Caco-2 (cell line): Measurements from ENCODE around the gene ZNF268. TPM values are rescaled to one million over a fixed set of nuclear protein-coding genes. Genes with fewer than 3 reads are reported as not detected.

Experiments used
- BruUV-seq: library from RNA; stranded (reverse); fragments of 400-500 nt; replicated peaks from 2 replicates; lab custom pipeline; 2021; lab: Mats Ljungman, UMichigan
- CTCF ChIA-PET: fragments of 300-600 bp; sonication (Branson Sonifier 250); formaldehyde crosslinking; loops from one replicate; lab custom pipeline; 2022; ENCODE audit warnings: antibody characterized with exemption; lab: Charles Lee
- POLR2A ChIA-PET: fragments of 300-600 bp; sonication (Branson Sonifier 250); formaldehyde crosslinking; loops from one replicate; lab custom pipeline; 2022; ENCODE audit warnings: antibody characterized with exemption; lab: Charles Lee
- DNase-seq, 2 experiments: peaks; one replicate each; pipeline versions ENCODE4 v3.0.0 to v3.0.0-alpha.2; 2020 to 2022
- H3K27me3 ChIP-seq: replicated peaks from 2 replicates; pipeline ENCODE4 v1.6.0; 2011; ENCODE audit warnings: low read length; ENCODE audit not compliant: control insufficient read depth, insufficient read depth
- H3K36me3 ChIP-seq: 2 replicates; pipeline ENCODE4 v1.5.1; 2011; ENCODE audit warnings: low read length; ENCODE audit not compliant: control insufficient read depth, insufficient read depth
- H3K4me1 ChIP-seq: fragments of 250-450 bp; sonication (Bioruptor Pico); 2 replicates; pipeline ENCODE4 v1.5.1; 2020; ENCODE audit warnings: mild to moderate bottlenecking
- H3K4me3 ChIP-seq: 2 replicates; pipeline ENCODE4 v1.5.1; 2011; ENCODE audit warnings: low read depth, mild to moderate bottlenecking, control low read depth, low read length
- H3K9me3 ChIP-seq: fragments of 250-450 bp; sonication (Bioruptor Pico); 2 replicates; pipeline ENCODE4 v1.5.1; 2020; ENCODE audit warnings: mild to moderate bottlenecking, moderate library complexity
- H3K27ac Mint-ChIP-seq: one replicate; pipeline ENCODE4 v1.8.0; 2022; ENCODE audit warnings: mixed read lengths; ENCODE audit not compliant: unreplicated experiment
- H3K27me3 Mint-ChIP-seq: one replicate; pipeline ENCODE4 v1.8.0; 2022; ENCODE audit warnings: mixed read lengths; ENCODE audit not compliant: insufficient read depth, unreplicated experiment
- H3K36me3 Mint-ChIP-seq: one replicate; pipeline ENCODE4 v1.8.0; 2022; ENCODE audit warnings: mild to moderate bottlenecking, mixed read lengths; ENCODE audit not compliant: insufficient read depth, unreplicated experiment
- H3K4me1 Mint-ChIP-seq: one replicate; pipeline ENCODE4 v1.8.0; 2022; ENCODE audit warnings: low read depth, mixed read lengths; ENCODE audit not compliant: unreplicated experiment
- H3K4me3 Mint-ChIP-seq: one replicate; pipeline ENCODE4 v1.8.0; 2022; ENCODE audit warnings: mild to moderate bottlenecking, moderate library complexity, mixed read lengths; ENCODE audit not compliant: unreplicated experiment
- H3K9me3 Mint-ChIP-seq: one replicate; pipeline ENCODE4 v1.8.0; 2022; ENCODE audit warnings: mixed read lengths; ENCODE audit not compliant: unreplicated experiment
- CTCF ChIP-seq, 2 experiments: fragments of 200-600 bp in 1 of 2; IDR thresholded peaks; 1 replicate in 1 of 2; 2 replicates in 1 of 2; pipeline versions ENCODE4 v1.5.1 to v1.8.0; 2011 to 2022; ENCODE audit warnings: antibody characterized with exemption in 1 of 2, control low read depth in 1 of 2, inconsistent platforms in 1 of 2, low read depth in 1 of 2, low read length in 1 of 2, mild to moderate bottlenecking in 1 of 2, moderate library complexity in 1 of 2; ENCODE audit not compliant: insufficient read depth in 1 of 2, severe bottlenecking in 1 of 2, unreplicated experiment in 1 of 2
- intact Hi-C: fragments of 100-400 bp; cut with micrococcal nuclease; formaldehyde crosslinking; loops from one replicate; pipeline ENCODE4 v1.10.0; 2022; ENCODE audit not compliant: unreplicated experiment
- total RNA-seq: library from RNA; stranded (reverse); gene quantifications from 2 replicates; pipeline ENCODE4 v1.2.3, GENCODE V29; 2022

ZNF268 gene
- total RNA-seq, 1 experiment from 2014 or later, result 32.0 TPM

GRCh38 chr12:133203344-133204263 lies 22.3 kb downstream of the ZNF268 start:
- no peaks in the 10 kb centered on the region for H3K36me3 ChIP-seq
- no peaks in the 10 kb centered on the region for H3K27me3 Mint-ChIP-seq
- H3K27me3 ChIP-seq, result no peaks in the 10 kb centered on the region
- ChIA-PET CTCF (no interaction called here), POLR2A (no interaction called here)
- H3K4me3 ChIP-seq, result no peak overlapping the region
- H3K36me3 Mint-ChIP-seq, result peaks cover 67% of the 10 kb centered on the region
- DNase-seq, result no peak
- BruUV-seq, result TSS peak; percentile 6
- H3K9me3 Mint-ChIP-seq, result peaks cover 43% of the 10 kb centered on the region
- H3K4me1 ChIP-seq, result no peaks in the 10 kb centered on the region
- no peak overlapping the region for H3K27ac Mint-ChIP-seq
- H3K9me3 ChIP-seq, result peaks cover 66% of the 10 kb centered on the region
- H3K4me3 Mint-ChIP-seq, result no peak overlapping the region
- intact Hi-C loops, result no loop called here
- no peaks in the 10 kb centered on the region for H3K4me1 Mint-ChIP-seq
- no peak for TF ChIP-seq CTCF (IDR thresholded peaks at IDR 0.05; ENCODE audit: insufficient read depth in 1 of 2, low read depth in 1 of 2, low read length in 1 of 2, severe bottlenecking in 1 of 2, unreplicated experiment in 1 of 2)

DNA sequence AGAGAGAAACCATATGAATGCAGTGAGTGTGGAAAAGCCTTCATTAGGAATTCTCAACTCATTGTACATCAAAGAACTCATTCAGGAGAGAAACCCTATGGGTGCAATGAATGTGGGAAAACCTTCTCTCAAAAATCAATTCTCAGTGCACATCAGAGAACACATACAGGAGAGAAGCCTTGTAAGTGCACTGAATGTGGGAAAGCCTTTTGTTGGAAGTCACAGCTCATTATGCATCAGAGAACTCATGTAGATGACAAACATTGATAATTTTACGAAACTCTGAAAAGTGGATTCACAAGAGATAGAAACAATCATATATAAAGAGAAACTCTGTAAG lies 22.9 kb downstream of the ZNF268 start:
- Histone ChIP-seq H3K4me3 (no peak overlapping the region), H3K9me3 (peaks cover 70% of the 10 kb centered on the region), H3K4me1 (no peaks in the 10 kb centered on the region), H3K27me3 (no peaks in the 10 kb centered on the region), H3K36me3 (no peaks in the 10 kb centered on the region)
- Mint-ChIP-seq H3K27me3 (no peaks in the 10 kb centered on the region), H3K9me3 (peaks cover 43% of the 10 kb centered on the region), H3K27ac (no peak overlapping the region), H3K4me3 (no peak overlapping the region), H3K36me3 (peaks cover 69% of the 10 kb centered on the region), H3K4me1 (no peaks in the 10 kb centered on the region)
- no peak for DNase-seq
- ChIA-PET CTCF (no interaction called here), POLR2A (no interaction called here)
- no TSS peak for BruUV-seq
- TF ChIP-seq CTCF (IDR thresholded peaks at IDR 0.05; ENCODE audit: insufficient read depth in 1 of 2, low read depth in 1 of 2, low read length in 1 of 2, severe bottlenecking in 1 of 2, unreplicated experiment in 1 of 2), result no peak
- intact Hi-C loops, result no loop called here

- no peak for TF ChIP-seq CTCF (IDR thresholded peaks at IDR 0.05; ENCODE audit: insufficient read depth in 1 of 2, low read depth in 1 of 2, low read length in 1 of 2, severe bottlenecking in 1 of 2, unreplicated experiment in 1 of 2)
- intact Hi-C loops, result no loop called here
- H3K9me3 Mint-ChIP-seq, result peaks cover 24% of the 10 kb centered on the region
- no peak overlapping the region for H3K4me3 Mint-ChIP-seq
- Histone ChIP-seq H3K36me3 (no peaks in the 10 kb centered on the region), H3K4me1 (no peaks in the 10 kb centered on the region), H3K27me3 (no peaks in the 10 kb centered on the region), H3K9me3 (peaks cover 66% of the 10 kb centered on the region), H3K4me3 (no peak overlapping the region)
- H3K27me3 Mint-ChIP-seq, result no peaks in the 10 kb centered on the region
- no peak overlapping the region for H3K27ac Mint-ChIP-seq
- DNase-seq, result no peak
- peaks cover 53% of the 10 kb centered on the region for H3K36me3 Mint-ChIP-seq
- no TSS peak for BruUV-seq
- ChIA-PET POLR2A (no interaction called here), CTCF (no interaction called here)
- H3K4me1 Mint-ChIP-seq, result no peaks in the 10 kb centered on the region
Measured at GRCh38 chr12:133206390-133206789, 25.1 kb downstream of the ZNF268 start.
